HG02981 (cell line): ENCODE measurements around the gene SMAD5.

ENCODE experiments used
- ATAC-seq: cut with Tn5 transposase; IDR thresholded peaks from one replicate; pipeline ENCODE4 v1.9.1; 2021; ENCODE audit warnings: mild to moderate bottlenecking, moderate library complexity; ENCODE audit not compliant: unreplicated experiment

SMAD5 gene

GRCh38 chr5:136153581-136154236, 21.1 kb downstream of the SMAD5 start:
- ATAC-seq = no peak

- ATAC-seq = no peak
These were observed 22.4 kb downstream of the SMAD5 start for GRCh38 chr5:136155078-136155477.

DNA sequence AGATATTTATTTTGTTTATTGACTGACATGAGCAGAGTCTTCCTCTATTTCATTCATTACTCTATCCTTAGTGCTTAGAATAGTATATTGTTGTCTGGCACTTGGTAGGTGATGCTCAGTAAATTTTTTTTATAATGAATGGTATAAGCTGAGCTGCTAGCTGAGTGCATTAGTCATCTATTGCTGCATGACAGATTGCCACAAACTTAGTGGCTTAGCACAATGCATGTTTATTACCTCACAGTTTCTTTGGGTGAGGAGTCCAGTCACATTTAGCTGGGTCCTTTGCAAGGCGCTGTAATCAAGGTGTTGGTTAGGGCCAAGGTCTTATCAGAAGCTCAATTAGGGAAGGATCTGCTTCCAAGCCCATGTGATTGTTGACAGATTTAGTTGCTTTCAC, 23.1 kb downstream of the SMAD5 start:
- no peak for ATAC-seq

DNA sequence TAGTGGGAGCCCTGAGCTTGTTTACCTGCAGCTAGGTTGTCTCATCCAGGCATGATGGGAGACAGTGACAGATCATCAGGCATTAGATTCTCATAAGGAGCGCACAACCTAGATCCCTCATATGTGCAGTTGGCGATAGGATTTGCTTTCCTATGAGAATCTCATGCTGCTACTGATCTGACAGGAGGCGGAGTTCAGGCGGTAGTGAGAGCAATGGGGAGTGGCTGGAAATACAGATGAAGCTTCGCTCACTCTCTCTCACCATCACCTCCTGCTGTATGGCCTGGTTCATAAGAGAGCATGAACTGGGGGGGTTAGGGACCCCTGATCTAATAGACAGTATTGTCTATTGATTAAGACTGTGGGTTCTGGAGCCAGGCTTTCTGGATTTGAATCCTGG, 24.9 kb downstream of the SMAD5 start:
- ATAC-seq = no peak

DNA sequence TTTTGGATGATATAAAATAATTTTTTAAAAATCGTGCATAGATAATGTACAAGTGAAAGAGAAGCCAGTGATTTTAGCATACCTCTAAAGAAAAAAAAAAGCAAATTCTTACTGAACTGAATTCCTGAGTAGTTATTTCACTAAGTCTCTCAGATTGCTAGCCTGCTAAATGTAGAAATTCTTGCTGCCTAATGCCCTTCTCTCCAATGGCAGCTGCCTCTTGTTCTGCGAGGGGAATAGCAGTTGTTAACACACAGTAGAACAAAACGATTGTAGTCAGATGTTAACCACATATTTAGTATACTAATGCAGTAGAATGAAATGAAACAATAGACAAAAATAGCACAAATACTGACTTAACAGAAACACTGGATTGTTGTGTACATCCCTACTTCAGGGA, 26.8 kb downstream of the SMAD5 start:
- no peak for ATAC-seq

GRCh38 chr5:136162008-136162407, 29.4 kb downstream of the SMAD5 start:
- ATAC-seq = no peak

- no peak for ATAC-seq
These were observed 31.6 kb downstream of the SMAD5 start for GRCh38 chr5:136164226-136164625.

- peak; percentile 85 for ATAC-seq
These were observed 34.3 kb downstream of the SMAD5 start for GRCh38 chr5:136166909-136167308.

DNA sequence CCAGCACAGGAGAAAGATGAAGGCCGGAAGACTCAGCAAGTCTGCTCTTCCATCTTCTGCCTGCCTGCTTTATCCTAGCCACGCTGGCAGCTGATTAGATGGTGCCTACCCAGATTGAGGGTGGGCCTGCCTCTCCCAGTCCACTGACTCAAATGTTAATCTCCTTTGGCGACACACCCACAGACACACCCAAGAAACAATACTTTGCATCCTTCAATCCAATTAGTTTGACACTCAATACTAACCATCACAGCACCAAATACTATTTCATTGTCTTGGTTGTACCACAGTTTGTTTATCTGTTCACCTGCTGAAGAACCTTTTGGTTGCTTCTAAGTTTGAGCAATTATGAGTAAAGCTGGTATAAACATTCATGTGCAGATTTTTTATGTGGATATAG, 36.6 kb downstream of the SMAD5 start:
- ATAC-seq = no peak

DNA sequence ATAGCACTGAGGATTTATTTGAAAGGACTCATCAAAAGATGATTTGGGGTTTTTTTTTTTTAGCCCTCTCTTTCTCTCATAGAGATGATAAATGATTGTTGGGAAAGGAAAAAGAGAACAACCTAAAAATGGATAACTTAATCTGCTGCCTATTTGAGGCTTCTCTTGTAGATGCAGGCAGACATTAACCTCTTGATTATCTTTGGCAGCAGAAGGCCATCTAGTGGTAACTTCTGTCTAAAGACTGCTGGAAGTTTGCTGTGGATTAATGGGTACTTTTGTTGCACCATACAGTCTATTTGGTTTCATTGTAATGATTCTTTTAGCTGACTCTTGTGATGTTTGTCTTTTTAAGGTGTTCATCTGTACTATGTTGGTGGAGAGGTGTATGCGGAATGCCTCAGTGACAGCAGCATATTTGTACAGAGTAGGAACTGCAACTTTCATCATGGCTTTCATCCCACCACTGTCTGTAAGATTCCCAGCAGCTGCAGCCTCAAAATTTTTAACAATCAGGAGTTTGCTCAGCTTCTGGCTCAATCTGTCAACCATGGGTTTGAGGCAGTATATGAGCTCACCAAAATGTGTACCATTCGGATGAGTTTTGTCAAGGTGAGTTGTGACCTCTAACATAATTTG, 41.5 kb downstream of the SMAD5 start:
- ATAC-seq = peak; percentile 85

DNA sequence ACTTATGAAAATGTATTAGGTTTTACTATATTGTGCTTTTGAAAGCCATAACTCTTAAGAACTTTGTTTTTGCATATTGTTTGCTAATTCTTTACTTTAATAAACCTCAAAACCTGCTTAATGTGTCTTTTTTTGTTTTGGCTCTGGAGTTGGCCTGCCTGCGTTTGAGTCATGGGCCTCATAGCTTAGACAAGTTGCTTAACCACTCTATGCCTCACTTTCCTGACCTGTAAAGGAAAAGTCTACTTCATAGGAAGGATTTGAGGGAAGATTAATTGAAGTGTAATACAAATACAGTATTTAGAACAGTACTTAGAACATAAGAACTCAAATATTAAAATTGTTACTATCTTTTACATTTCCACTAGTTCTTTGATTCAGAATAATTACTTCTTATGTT, 50.0 kb downstream of the SMAD5 start:
- ATAC-seq = no peak

GRCh38 chr5:136185974-136186665, 53.5 kb downstream of the SMAD5 start:
- ATAC-seq = no peak

GRCh38 chr5:136186796-136187195, 54.2 kb downstream of the SMAD5 start:
- no peak for ATAC-seq

DNA sequence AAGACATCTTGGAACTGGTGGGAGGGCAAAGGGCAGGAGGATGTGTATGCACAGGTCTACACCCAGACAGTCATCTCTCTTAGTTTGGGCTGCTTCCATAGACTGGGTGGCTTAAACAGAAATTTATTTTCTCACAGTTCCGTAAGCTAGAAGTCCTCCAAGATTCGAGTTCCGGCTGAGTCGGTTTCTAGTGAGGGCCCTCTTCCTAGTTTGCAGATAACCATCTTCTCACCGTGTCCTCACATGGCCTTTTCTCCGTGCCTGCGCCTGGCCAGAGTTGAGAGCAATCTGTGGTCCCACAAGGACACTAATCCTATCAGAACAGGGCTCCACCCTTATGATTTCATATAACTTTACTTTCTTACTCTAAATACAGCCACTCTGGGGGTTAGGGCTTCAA, 56.2 kb downstream of the SMAD5 start:
- no peak for ATAC-seq

- ATAC-seq = no peak
These were observed 57.6 kb downstream of the SMAD5 start for GRCh38 chr5:136190091-136190720.

- no peak for ATAC-seq
These were observed 58.3 kb downstream of the SMAD5 start for GRCh38 chr5:136190904-136191303.

GRCh38 chr5:136191304-136192014, 58.8 kb downstream of the SMAD5 start:
- ATAC-seq = no peak

DNA sequence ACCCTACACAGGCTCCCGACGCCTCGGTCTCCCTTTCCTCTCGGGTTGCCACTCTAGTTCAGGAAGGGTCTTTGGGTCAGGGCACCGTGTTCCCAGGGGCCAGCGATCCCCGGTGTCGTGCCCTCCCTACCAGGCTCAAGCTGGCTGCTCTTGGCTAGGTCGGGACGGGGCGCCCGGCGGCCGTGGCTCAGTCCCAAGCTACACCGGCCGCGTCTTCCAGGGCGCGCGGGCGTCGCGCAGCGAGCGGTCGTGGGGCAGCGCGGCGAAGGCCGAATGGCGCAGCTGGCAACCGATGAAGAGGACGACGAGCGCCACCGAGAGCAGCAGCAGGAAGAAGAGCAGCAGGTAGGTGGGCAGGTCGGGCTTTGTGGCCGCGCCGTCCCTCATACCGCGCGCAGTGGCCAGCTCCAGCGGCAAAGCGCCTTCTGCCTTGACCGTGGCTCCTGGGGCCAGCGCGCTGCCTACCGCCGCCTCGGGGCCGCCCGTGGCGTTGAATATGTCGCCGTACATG, 59.4 kb downstream of the SMAD5 start:
- ATAC-seq = no peak

DNA sequence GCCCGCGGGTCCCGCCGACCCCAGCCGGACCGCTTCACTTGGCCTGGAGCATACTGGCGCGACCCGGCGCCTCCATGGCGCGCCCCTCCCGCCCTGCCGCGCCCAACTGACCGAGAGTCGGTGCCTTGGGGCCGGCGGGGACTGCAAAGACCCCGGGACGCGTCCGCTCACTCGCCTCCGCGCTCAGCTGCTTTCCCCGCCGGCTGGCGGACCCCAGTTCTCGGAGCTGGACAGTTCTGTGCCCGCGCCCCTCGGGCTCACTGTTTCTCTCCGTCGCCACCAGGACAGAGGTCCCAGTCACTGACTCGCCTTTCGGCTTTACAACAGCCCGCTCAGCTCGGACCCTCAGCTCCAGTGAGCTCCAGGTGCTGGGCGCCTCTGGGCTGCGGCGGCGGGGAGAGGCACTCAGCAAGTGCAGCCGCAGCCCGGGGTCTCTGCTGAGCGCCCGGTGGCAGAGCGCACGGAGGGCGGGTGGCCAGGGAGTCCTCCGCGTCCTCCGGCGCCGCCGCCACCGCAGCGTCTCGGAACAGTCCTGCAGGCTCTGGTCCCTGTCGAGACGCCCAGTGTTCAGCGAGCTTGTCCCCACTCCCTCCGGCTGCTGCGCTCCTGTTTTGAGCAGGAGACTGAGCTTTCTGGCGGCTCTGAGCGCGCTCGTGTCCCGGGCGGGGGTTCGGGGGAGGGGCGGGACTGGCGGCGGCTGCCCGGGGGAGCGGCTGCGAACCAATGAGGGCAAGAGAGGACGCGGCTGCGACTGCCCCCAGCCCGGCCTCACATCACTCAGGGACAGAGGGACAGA, 60.1 kb downstream of the SMAD5 start, which contains the start of gene SMIM32:
TSS of gene SMIM32 (minus strand) at position 637 of the 796 bp plus-strand sequence. CDS start 638 bp downstream, outside the sequence.
- no peak for ATAC-seq

GRCh38 chr5:136193322-136193935, 60.8 kb downstream of the SMAD5 start:
- ATAC-seq = no peak
